ENCODE data around the gene CFH.
"Not testable (repeated sequence)": the region's sequence is repeated elsewhere in the genome, so short reads cannot be mapped to it uniquely, and the experiment has no call there.

The CFH gene

GRCh38 chr1:196769823-196770222, 118.0 kb downstream of the CFH start:
- H3K4me3 ChIP-seq (ENCODE audit: low read length); H3K9me3 ChIP-seq (replicated peaks; ENCODE audit: low read length); H3K9ac ChIP-seq (ENCODE audit: low read depth, low read length): not testable (repeated sequence)

GRCh38 chr1:196773713-196774112, 121.9 kb downstream of the CFH start:
- Histone ChIP-seq H3K27me3 (ENCODE audit: control insufficient read depth, insufficient read depth, low read length) (no peaks in the 10 kb centered on the region), H3K9me3 (replicated peaks; ENCODE audit: low read length) (no peaks in the 10 kb centered on the region), H3K4me1 (ENCODE audit: control insufficient read depth, insufficient read depth, low read length) (no peaks in the 10 kb centered on the region), H3K4me3 (ENCODE audit: low read length) (no peak overlapping the region), H3K36me3 (ENCODE audit: insufficient read depth, low read length) (no peaks in the 10 kb centered on the region), H3K4me2 (ENCODE audit: low read length) (no peak overlapping the region), H3K9ac (ENCODE audit: low read depth, low read length) (no peak overlapping the region)

More at GRCh38 chr1:196769823-196770222, 118.0 kb downstream of the CFH start:
- H3K4me1 ChIP-seq (ENCODE audit: control insufficient read depth, insufficient read depth, low read length); H3K4me2 ChIP-seq (ENCODE audit: low read length); H3K36me3 ChIP-seq (ENCODE audit: insufficient read depth, low read length); H3K27me3 ChIP-seq (ENCODE audit: control insufficient read depth, insufficient read depth, low read length): not testable (repeated sequence)

- H3K27me3 ChIP-seq (ENCODE audit: control insufficient read depth, insufficient read depth, low read length) = no peaks in the 10 kb centered on the region
- H3K4me1 ChIP-seq (ENCODE audit: control insufficient read depth, insufficient read depth, low read length) = no peaks in the 10 kb centered on the region
- H3K36me3 ChIP-seq (ENCODE audit: insufficient read depth, low read length) = no peaks in the 10 kb centered on the region
- H3K4me2 ChIP-seq (ENCODE audit: low read length) = no peak overlapping the region
- no peaks in the 10 kb centered on the region for H3K9me3 ChIP-seq (replicated peaks; ENCODE audit: low read length)
- H3K4me3 ChIP-seq (ENCODE audit: low read length) = no peak overlapping the region
- H3K9ac ChIP-seq (ENCODE audit: low read depth, low read length) = no peak overlapping the region
These were observed 122.3 kb downstream of the CFH start for GRCh38 chr1:196774175-196774574.

- no peak within 1 kb of the TSS for H3K9ac ChIP-seq (ENCODE audit: low read depth, low read length)
- H3K4me3 ChIP-seq (ENCODE audit: low read length) = no peak within 1 kb of the TSS
- H3K27me3 ChIP-seq (ENCODE audit: control insufficient read depth, insufficient read depth, low read length) = no peaks in the 10 kb centered on the region
- H3K36me3 ChIP-seq (ENCODE audit: insufficient read depth, low read length) = no peaks in the 10 kb centered on the region
- H3K4me2 ChIP-seq (ENCODE audit: low read length) = no peak within 1 kb of the TSS
- no peaks in the 10 kb centered on the region for H3K9me3 ChIP-seq (replicated peaks; ENCODE audit: low read length)
- no peaks in the 10 kb centered on the region for H3K4me1 ChIP-seq (ENCODE audit: control insufficient read depth, insufficient read depth, low read length)
These were observed 122.8 kb downstream of the CFH start, which contains the start of gene CFHR3 for GRCh38 chr1:196774603-196775002. Gene CFHR3 (plus strand): TSS chr1:196774840. CDS start chr1:196774887, 47 bp downstream.

GRCh38 chr1:196777603-196778002, 125.8 kb downstream of the CFH start:
- Histone ChIP-seq H3K4me1 (ENCODE audit: control insufficient read depth, insufficient read depth, low read length) (no peaks in the 10 kb centered on the region), H3K9ac (ENCODE audit: low read depth, low read length) (no peak overlapping the region), H3K27me3 (ENCODE audit: control insufficient read depth, insufficient read depth, low read length) (no peaks in the 10 kb centered on the region), H3K36me3 (ENCODE audit: insufficient read depth, low read length) (no peaks in the 10 kb centered on the region), H3K9me3 (replicated peaks; ENCODE audit: low read length) (no peaks in the 10 kb centered on the region), H3K4me3 (ENCODE audit: low read length) (no peak overlapping the region), H3K4me2 (ENCODE audit: low read length) (no peak overlapping the region)

GRCh38 chr1:196779093-196779492, 127.2 kb downstream of the CFH start:
- no peaks in the 10 kb centered on the region for H3K36me3 ChIP-seq (ENCODE audit: insufficient read depth, low read length)
- H3K27me3 ChIP-seq (ENCODE audit: control insufficient read depth, insufficient read depth, low read length) = no peaks in the 10 kb centered on the region
- no peak overlapping the region for H3K4me3 ChIP-seq (ENCODE audit: low read length)
- no peaks in the 10 kb centered on the region for H3K9me3 ChIP-seq (replicated peaks; ENCODE audit: low read length)
- H3K4me2 ChIP-seq (ENCODE audit: low read length) = no peak overlapping the region
- no peaks in the 10 kb centered on the region for H3K4me1 ChIP-seq (ENCODE audit: control insufficient read depth, insufficient read depth, low read length)
- H3K9ac ChIP-seq (ENCODE audit: low read depth, low read length) = no peak overlapping the region

- not testable (repeated sequence) for H3K9me3 ChIP-seq (replicated peaks; ENCODE audit: low read length); H3K4me3 ChIP-seq (ENCODE audit: low read length); H3K36me3 ChIP-seq (ENCODE audit: insufficient read depth, low read length); H3K4me1 ChIP-seq (ENCODE audit: control insufficient read depth, insufficient read depth, low read length); H3K9ac ChIP-seq (ENCODE audit: low read depth, low read length); H3K4me2 ChIP-seq (ENCODE audit: low read length); H3K27me3 ChIP-seq (ENCODE audit: control insufficient read depth, insufficient read depth, low read length)
These were observed 139.4 kb downstream of the CFH start for GRCh38 chr1:196791252-196791651.

- not testable (repeated sequence) for H3K9me3 ChIP-seq (replicated peaks; ENCODE audit: low read length); H3K36me3 ChIP-seq (ENCODE audit: insufficient read depth, low read length); H3K4me3 ChIP-seq (ENCODE audit: low read length); H3K4me2 ChIP-seq (ENCODE audit: low read length); H3K27me3 ChIP-seq (ENCODE audit: control insufficient read depth, insufficient read depth, low read length); H3K9ac ChIP-seq (ENCODE audit: low read depth, low read length); H3K4me1 ChIP-seq (ENCODE audit: control insufficient read depth, insufficient read depth, low read length)
These were observed 142.3 kb downstream of the CFH start for GRCh38 chr1:196794103-196794502.

Data from skeletal muscle satellite cell (primary cell).